GM18867 (cell line): Measurements from ENCODE around the gene ZNF300.
"Not testable (repeated sequence)": the region's sequence is repeated elsewhere in the genome, so short reads cannot be mapped to it uniquely, and the experiment has no call there.

Experiments used
- ATAC-seq: cut with Tn5 transposase; IDR thresholded peaks from one replicate; pipeline ENCODE4 v1.9.1; 2021; ENCODE audit warnings: mild to moderate bottlenecking, moderate library complexity; ENCODE audit not compliant: unreplicated experiment

The ZNF300 gene

GRCh38 chr5:150846308-150846653 is 58.5 kb downstream of the ZNF300 start, which contains the start of gene IRGM:
TSS of gene IRGM (plus strand) at chr5:150846521. CDS start at chr5:150848124, 1,603 bp downstream.
- ATAC-seq, result not testable (repeated sequence)

GRCh38 chr5:150845185-150845859 is 59.5 kb downstream of the ZNF300 start:
- not testable (repeated sequence) for ATAC-seq
